AG08396 (cell line): ENCODE results near the gene PKMYT1.

Experiments
- DNase-seq: peaks from one replicate; pipeline ENCODE4 v3.0.0; 2012; ENCODE audit warnings: low spot score, mixed read lengths

Gene PKMYT1

DNA sequence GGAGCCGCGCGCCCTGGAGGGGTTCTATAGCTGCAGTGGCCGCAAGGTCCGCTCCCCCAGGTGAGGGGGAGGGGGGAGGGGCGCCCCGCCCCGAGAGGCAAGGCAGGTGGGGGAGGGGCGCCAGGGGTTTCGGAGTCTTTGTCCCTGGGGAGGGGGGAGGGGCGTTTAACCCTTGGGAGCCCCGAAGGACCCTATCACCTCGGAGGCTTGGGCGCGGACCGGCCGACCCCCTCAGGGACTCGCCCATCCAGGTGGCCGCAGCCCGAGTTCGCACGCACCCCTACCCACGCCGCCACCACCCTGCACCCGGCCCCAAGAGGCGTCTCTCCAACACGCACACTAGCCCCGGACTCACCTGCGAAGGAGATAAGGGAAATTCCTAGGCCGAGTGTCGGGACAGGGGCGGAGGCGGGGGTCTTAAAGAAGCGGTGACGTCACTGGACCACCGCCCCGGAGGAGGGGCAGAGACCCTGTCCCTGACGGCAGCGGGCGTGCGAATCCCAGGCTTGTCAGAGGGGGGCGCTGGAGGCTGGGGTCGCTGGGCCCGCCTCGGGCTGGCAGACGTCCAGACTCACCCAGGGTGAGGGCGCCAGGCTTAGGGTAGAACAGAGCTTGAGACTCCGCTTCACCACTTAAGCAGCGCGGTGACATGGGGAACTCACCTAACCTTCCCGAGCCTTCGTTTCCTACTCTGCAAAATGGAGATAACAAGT lies 37.7 kb upstream of the PKMYT1 start, which contains the start of gene CLDN6:
CLDN6 (minus strand) TSS at position 390 of the 713 bp plus-strand sequence. CDS start 2,162 bp downstream, outside the sequence.
- DNase-seq, result no peak

DNA sequence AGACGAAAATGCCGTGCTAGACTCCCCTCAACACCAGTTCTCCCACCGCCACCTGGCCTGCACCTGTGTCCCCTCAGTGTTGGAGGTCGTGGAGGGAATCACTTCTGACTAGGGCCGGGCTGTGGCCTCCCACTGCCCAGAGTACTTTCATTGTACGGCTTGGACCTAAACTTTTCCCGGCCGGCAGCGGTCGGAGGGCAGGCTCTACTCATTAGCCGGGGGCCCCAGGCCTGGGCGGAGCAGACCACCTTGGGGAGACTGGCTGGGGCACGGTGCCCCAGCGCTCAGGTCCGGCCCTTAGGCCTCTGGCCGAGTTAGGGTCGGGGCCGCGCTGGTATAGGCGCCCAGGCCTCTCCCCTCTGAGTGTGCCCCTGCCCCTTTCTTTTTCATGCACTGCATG lies 37.1 kb upstream of the PKMYT1 start:
- no peak for DNase-seq

DNA sequence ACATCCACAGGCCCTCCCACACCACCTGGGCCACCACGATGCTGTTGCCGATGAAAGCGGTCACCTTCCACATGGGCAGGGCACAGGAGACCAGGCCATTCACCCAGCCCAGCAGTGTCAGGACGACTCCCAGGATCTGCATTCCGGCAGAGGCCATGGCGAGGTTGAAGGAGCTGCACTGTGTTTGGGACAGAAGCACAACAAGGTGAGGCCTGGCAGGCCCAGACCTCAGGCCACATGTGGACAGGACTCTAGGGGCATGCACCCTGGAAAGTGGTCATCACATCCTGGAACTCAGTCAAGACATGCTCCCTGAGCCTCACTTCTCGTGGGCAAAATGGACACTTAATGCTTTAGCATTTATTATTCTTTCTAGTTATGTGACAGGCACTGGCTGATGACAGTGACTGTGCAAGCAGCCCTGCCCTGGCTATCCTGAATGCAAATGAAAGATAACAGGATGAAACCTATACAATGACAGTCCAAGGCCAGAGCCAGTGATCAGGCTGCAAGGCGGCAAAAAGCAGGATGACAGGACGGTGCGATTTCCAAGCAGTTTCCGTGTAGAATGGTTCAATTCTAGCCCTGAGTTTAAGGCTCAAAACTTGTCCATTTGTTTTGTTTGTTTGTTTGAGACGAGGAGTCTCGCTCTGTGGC lies 35.7 kb upstream of the PKMYT1 start:
- no peak for DNase-seq

DNA sequence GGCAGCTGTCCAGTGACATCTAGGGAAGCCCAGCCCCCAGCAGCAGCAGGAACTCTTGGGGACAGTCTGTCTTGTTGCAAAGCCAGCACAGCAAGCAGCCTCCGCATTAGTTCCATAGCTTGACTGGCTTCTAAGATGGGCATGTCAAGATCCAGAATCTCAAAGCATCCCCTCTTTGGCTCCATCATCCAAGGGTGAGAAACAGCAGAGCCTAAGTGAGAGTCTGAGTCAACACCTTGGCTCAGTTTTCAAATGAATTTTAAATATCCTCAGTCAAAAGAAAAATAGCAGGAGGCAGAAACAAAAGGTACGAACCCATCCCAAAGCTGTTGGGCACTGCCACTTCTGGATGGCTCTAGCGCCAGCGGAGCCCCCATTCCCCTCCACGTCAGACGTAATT lies 34.7 kb upstream of the PKMYT1 start:
- DNase-seq, result no peak

DNA sequence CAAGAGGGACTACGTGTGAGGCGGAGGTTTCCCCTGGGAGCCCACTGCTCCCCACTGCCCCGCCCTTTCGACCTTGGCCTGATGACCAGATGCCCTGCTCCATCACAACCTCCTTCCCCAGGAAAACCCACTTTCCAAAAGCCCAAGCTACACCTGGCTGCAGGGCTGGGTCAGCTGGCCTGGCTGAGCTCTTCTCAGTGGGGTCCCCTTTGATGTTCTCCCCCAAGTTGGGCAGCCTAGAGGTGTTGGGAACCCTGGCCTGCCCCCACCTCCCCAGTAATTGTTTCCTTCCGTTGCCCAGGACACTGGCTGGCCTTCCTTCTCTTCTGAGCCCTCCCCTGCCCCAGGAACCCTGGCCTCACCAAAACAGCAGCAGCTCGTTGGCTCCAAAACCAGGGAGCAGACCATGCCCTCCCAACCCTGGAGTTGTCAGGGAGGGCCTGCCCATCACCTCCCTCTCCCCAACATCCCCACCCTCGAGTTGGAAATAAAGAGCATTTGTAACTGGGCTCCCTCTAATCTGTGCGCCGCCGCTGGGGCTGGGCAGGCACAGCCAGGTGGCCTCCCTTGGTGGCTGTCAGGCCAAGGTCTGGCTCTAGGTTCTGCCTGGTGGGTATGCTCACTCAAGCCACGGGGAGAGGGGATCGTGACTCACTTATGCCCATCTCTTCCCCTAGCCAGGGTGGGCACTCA lies 33.9 kb upstream of the PKMYT1 start:
- DNase-seq, result no peak

DNA sequence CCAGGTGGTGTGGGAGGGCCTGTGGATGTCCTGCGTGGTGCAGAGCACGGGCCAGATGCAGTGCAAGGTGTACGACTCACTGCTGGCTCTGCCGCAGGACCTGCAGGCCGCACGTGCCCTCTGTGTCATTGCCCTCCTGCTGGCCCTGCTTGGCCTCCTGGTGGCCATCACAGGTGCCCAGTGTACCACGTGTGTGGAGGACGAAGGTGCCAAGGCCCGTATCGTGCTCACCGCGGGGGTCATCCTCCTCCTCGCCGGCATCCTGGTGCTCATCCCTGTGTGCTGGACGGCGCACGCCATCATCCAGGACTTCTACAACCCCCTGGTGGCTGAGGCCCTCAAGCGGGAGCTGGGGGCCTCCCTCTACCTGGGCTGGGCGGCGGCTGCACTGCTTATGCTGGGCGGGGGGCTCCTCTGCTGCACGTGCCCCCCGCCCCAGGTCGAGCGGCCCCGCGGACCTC lies 33.3 kb upstream of the PKMYT1 start:
- DNase-seq, result no peak

DNA sequence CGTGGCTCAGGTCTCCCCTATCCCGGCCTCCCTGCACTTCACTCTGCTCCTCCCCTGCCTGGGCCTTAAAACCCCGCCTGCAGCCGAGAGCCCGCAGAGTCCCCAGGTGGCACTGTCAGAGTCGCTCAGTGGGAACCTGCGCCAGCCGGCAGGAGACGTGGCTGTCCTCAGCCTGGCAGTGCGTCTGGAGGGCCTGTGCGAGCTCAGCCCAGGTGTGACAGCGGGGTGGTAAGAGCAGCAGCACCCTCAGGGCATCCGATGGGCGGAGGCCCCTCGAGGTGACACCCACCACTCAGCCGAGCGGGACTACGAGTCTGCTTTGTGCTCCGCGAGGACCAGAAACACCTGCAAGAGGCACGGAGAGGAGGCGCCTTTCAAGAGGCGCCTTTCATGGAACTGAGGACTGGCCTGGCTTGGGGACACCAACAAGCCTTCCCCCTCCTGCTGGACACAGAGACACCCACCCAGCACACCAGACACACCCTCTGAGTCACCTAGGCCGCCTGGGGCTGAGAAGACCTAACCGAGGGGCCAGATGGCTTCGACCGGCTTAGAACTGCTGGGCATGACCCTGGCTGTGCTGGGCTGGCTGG lies 32.7 kb upstream of the PKMYT1 start, which contains the start of gene CLDN9:
CLDN9 (plus strand) TSS at position 96 of the 593 bp plus-strand sequence; CDS start at position 536, 440 bp downstream.
- DNase-seq, result no peak

DNA sequence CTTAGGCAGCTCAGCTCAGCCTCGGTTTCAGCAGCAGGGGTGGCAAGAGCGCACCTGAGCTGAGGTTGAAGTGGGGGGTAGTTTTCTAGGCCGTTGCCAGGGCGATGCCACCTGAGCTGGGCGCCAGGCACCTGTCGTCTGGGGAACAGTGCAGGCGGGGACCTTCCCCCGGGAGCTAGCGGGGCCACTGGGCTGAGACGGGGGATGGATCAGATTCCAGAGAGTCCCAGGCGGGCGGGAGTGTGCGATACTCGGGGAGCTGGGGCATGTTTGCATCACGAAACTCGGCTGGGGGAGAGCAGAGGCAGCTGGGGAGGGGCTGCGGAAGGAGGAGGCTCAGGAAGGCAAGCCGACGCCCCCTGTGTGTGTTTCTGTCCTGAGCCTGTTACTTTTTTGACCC lies 32.0 kb upstream of the PKMYT1 start:
- DNase-seq, result no peak

DNA sequence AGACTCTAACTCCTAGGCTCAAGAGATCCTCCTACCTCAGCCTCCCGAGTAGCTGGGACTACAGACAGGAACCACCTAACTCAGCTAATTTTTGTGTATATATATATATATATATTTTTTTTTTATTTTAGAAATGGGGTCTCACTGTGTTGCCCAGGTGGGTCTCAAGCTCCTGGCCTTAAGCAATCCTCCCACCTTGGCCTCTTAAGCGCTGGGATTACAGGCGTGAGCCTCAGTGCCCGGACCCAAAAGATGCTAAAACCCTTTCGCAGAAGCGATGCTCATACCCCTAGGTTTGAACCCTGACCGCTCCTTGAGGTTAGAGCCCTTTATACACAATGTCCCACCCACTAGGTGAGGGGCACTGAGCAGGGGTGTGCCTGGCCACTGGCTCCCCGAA lies 30.3 kb upstream of the PKMYT1 start:
- DNase-seq, result no peak

DNA sequence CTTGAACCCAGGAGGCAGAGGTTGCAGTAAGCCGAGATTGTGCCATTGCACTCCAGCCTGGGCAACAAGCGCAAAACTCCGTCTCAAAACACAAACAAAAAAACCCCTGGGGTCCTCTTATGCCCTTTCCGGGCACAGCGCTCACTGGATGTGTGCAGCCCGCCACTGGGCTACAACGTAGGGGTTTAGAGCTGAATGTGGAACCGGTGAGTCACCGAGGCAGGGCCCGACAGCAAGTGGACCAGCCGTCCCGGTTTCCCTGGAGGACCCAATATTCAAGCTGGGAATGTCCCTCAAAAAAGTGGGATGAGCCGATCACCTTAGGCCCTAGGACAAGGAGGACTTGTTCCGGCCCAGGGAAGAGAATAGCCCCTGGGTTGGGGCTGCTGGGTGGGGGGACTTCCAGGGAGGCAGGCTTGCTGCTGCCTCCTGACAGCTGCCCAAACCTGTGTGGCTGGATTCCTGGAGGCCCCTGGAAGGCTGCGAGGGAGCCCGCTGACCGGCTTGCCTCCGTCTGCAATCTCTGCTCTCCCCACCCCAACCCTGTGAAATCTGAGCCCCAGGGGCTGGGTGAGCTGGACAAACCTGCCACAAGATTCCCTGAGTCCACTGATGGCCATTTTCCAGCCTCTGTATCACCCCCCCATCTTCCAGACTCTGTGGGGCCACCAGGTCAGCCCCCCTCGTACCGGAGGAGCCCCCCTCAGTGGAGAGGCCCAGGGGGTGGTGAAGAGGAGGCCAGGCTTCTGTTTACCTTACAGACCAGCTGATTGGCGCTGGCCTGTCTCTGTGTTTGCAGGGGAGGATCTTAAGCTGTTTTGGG lies 29.5 kb upstream of the PKMYT1 start:
- no peak for DNase-seq

DNA sequence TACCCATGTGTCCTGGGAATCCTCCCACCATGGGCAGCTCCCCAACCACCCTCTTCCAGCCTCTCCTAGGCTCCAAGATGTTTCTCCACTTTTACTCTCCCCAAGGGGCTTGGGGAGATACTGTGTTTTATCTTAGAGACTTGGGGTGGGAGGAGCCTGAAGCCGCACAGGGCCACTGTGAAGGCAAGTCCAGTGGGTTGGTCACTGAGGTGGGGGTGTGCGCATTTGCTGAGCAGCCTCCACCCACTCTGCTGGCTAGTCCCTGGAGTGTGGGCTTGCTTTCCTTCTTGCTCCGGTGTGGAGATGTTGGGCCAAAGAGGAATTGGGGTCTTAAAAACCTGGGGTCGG lies 28.4 kb upstream of the PKMYT1 start:
- no peak for DNase-seq

DNA sequence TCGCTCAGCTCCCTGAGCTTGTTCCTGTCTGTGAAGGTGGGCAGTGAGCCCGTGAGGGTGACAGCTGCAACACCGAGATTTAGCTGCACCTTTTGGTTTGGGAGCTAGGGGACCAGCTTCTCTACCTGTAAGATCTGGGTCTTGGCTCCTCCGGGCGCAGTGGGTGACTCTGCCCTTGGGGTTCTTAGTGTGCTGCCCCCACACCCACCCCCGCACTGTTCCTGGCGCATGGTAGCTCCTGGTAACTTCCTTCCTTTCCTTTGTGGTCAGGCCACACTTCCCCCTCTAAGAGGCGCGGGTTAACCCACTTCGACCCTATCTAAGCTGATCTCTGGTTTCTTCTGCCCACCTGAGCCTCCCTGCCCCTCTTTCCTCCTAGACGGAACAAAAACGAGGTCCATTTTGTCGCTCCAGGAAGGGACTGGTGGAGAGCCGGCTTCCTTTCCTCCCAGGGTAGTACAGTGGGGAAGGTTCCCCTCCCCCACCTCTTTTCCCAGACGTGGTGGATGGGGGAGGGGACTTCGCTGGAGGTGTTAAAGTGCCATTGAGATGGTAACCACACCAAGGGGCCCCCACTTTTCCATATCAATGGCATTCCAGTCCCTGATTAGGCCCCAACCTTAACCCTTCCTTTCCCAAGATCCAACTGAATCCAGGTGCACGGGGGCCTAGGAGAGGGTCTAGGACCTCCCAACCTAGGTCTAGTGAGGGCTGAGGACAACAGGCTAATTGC lies 27.9 kb upstream of the PKMYT1 start:
- DNase-seq, result no peak

DNA sequence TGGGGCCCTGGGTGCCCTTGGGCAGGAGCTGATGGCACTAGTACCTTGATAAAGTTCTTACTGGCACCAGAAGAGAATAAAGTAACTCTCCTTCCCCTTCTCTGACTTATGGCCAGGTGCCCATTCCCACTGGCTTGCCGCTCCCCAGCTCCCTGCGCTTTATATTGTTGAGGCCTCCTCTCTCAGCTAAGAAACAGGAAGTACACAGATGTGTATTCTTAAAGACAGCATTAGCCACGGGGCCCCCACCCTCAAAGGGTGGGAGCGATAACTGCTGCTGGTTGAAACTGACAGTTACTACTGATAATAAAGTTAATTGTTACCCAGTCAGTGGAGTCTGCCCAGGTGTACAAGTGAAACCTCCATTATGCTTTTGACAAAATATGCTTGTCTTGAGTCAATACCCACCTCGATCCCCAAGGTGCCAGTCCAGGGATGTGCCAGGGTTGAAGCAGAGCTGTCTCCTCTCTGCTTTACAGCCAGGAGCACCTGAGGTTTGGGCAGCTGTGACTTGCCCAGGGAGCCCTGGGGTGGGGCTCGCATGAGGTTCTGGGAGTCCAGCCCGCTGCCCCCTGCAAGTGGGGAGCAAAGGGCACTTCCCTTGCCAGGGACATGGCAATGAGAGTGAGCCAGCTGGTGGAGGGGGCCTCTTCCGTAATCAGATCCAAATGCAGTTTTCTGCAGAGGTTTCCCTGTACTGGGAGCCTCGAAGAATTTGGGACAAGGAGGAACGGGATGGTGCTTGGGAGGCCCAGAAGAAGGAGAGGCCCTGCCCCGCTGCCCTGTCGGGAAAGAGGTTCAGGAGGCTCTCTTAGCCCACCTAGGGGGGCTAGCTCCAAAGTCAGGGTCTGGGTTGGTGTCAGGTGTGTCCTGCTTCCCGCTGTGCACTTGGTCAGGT lies 27.1 kb upstream of the PKMYT1 start:
- no peak for DNase-seq

DNA sequence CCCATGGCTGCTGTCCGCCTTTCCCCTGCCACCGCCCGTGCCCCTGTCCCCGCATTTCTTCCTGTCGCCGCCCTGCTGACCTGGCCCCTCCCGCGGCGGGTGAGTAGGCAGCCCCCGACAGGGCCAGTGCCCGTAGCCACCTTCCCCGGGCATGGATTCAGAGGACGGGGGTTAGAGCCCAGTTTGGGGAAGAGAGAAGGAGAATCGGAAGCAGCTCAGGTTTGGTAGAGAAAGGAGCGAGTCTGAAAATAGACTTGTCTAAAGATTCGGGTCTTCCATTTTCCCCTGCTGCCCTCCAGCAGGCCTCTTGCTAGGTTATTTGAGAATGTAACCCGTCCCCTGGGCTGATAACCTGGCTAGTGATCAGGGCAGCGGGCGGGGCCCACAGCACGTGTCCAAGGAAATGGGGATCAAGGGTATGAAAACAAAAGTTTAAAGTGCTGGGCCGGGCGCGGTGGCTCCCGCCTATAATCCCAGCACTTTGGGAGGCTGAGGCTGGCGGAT lies 24.6 kb upstream of the PKMYT1 start:
- DNase-seq, result no peak

DNA sequence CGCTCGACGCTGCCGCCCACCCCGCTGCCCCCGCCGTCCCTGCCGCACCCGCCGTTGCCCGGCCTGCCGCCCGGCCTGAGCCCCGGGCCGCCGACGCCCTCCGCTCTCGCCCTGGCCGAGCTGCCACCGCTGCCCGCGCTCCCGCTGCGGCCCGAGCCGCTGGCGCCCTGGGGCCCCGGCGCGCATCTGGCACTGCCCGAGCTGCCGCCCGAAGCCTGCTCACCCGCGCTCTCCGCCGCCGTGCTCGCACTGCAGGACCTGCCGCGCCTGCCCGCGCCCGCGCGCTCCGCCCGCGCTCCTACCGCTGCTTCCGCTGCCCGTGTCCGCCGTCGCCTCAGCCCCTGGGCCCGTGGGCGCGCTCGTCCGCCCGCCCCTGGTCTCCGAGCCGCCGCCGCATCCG lies 24.1 kb upstream of the PKMYT1 start:
- peak; percentile 46 for DNase-seq

DNA sequence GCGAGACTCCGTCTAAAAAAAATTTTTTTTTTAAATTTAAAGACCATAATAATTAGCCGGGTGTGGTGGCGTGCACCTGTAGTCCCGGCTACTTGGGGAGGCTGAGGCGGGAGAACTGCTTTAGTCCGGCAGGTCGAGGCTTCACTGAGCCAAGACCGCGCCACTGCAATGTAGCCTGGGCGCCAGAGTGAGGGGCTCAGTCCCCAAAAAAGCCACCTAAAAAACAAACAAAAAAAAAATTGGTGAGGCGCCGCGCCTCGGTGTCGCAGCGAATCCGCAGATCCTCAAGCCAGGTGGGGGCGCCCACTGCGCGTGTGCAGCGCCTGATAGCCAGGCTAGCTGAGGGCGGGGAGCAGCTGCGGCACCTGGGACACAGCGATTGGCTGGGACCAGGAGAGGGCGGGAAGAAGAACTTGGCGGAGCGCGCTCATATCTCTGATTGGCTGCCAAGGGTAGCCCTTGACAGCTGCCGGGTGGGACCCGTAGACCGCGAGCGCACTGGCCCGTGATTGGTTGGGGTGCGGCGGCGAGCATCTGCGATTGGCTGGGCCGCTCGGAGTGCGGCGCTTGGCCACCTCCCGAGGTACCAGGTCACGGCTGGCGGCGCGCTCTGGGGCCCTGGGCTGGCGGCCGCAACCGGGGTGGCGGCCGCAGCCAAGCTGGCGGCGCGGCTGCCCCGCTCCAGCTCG lies 23.5 kb upstream of the PKMYT1 start:
- peak; percentile 99 for DNase-seq

DNA sequence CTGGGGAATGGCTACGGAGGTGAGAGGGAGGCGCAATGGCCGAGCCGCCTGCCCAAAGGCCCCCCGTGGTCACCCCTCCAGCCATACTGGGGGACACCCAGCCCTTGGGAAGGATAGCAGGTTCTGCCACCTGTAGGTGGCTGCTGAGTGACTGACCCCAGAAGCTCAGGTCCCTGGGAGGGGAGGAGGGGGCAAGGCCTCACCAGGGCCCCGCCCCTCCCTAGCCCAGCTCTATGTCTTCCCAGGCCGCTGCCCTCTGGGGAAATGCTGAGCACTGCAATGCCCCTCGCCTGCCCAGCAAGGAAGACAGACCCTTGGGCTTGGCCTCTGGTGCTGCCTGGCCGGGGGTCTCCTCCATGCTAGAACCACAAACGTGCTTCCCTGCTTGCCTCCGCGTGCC lies 21.1 kb upstream of the PKMYT1 start:
- no peak for DNase-seq

DNA sequence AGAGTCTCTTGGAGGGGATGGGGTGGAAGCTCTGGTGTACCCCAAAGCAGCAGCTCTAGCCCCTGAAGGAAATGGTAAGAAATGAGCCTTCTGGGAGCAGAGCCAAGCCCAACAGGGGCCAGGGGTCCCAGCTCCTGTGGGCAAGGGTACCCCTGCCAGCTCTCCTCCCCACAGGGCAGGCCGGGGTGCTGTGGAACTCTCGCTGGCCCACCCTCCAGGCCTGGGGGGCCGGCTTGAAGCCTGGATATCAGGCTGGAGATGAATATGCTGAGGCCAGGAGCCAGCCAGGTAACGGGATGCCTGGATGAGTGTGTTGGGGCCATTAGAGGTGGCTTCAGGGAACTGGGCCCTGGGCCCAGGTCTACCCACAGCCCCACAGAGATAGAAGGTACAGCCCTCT lies 20.3 kb upstream of the PKMYT1 start:
- DNase-seq, result no peak

DNA sequence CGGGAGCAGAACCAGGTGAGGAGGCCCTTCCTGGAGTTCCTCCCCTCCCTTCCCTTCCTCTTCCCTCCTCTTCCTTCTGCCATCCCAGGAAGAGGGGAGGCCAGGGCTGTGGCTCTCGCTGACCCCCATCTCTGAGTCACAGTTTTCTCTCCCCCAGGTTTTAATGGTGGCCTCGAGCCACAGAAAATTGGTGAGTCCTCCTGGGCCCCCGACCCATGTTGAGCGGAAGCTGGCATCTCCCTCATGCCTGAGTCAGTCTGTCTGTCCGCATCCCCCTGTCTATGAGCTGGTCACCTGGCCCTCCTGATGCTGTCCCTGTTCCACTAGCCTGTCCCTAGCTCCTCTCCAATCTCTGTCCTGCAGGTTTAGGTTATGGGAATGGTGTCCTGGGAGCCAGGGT lies 19.7 kb upstream of the PKMYT1 start:
- no peak for DNase-seq
